GM12878 (cell line): ENCODE data around the gene RND1. TPM values are rescaled to one million over a fixed set of nuclear protein-coding genes. Genes with fewer than 3 reads are reported as not detected.

Source experiments
- ATAC-seq: fragments of 200-7000 bp; cut with Tn5 transposase; 3 replicates; pipeline ENCODE4 v1.9.1; 2020; ENCODE audit warnings: mild to moderate bottlenecking, moderate library complexity
- BruUV-seq: library from RNA; stranded (reverse); fragments of 400-500 nt; replicated peaks from 2 replicates; lab custom pipeline; 2021; lab: Mats Ljungman, UMichigan
- CTCF ChIA-PET: fragments of 300-600 bp; sonication (Branson Sonifier 250); formaldehyde crosslinking; extraction: SDS; loops from one replicate; lab custom pipeline; 2021; ENCODE audit warnings: inconsistent platforms; lab: Yijun Ruan, JAX
- POLR2A ChIA-PET: fragments of 350-600 bp; formaldehyde crosslinking; extraction: SDS; loops from one replicate; lab custom pipeline; 2021; ENCODE audit warnings: inconsistent platforms; lab: Charles Lee
- RAD21 ChIA-PET: fragments of 300-600 bp; sonication (Branson Sonifier 250); formaldehyde crosslinking; loops from one replicate; lab custom pipeline; 2023; ENCODE audit warnings: antibody characterized with exemption; ENCODE audit not compliant: unreplicated experiment; lab: Charles Lee
- SMC1A ChIA-PET: fragments of 300-600 bp; sonication (Branson Sonifier 250); formaldehyde crosslinking; loops from one replicate; lab custom pipeline; 2023; ENCODE audit not compliant: unreplicated experiment, uncharacterized antibody; lab: Charles Lee
- DNase-seq: peaks from one replicate; pipeline ENCODE4 v3.0.0-alpha.2; 2011; ENCODE audit warnings: low read depth, low spot score
- FAIRE-seq: peaks from 3 replicates; lab custom pipeline; 2011; peaks lifted over from hg19 to GRCh38; lab: Jason Lieb, UNC
- H2AFZ ChIP-seq: 2 replicates; pipeline ENCODE4 v1.6.0; 2011; ENCODE audit warnings: low read depth, low read length, control low read depth; ENCODE audit not compliant: control insufficient read depth
- H3K27ac ChIP-seq: 2 replicates; pipeline ENCODE4 v1.5.1; 2011; ENCODE audit warnings: control low read depth; ENCODE audit not compliant: control insufficient read depth, insufficient read depth
- H3K27me3 ChIP-seq, 2 experiments: replicated peaks in 1 of 2; 2 replicates each; pipeline versions ENCODE4 v1.6.0 to v1.6.1; 2011; ENCODE audit warnings: low read length in 1 of 2; ENCODE audit not compliant: control insufficient read depth in 2 of 2, insufficient read depth in 2 of 2
- H3K36me3 ChIP-seq, 2 experiments: 2 replicates each; pipeline ENCODE4 v1.5.1; 2011; ENCODE audit warnings: low read length in 1 of 2; ENCODE audit not compliant: control insufficient read depth in 2 of 2, insufficient read depth in 2 of 2
- H3K4me1 ChIP-seq: 2 replicates; pipeline ENCODE4 v1.6.1; 2011; ENCODE audit warnings: mild to moderate bottlenecking, low read length, moderate library complexity, mixed read lengths; ENCODE audit not compliant: control insufficient read depth, insufficient read depth
- H3K4me2 ChIP-seq: 2 replicates; pipeline ENCODE4 v1.6.0; 2011; ENCODE audit warnings: control low read depth; ENCODE audit not compliant: control insufficient read depth, insufficient read depth
- H3K4me3 ChIP-seq: fragments of 200-600 bp; sonication (generic); 2 replicates; pipeline ENCODE4 v1.5.1; 2016
- H3K79me2 ChIP-seq: 2 replicates; pipeline ENCODE4 v1.6.0; 2011; ENCODE audit warnings: low read length; ENCODE audit not compliant: control insufficient read depth, insufficient read depth
- H3K9ac ChIP-seq: 2 replicates; pipeline ENCODE4 v1.8.0; 2011; ENCODE audit warnings: low read length, control low read depth, mixed read lengths; ENCODE audit not compliant: control insufficient read depth, insufficient read depth
- H3K9me3 ChIP-seq: replicated peaks from 3 replicates; pipeline ENCODE4 v1.5.1; 2011; ENCODE audit warnings: mild to moderate bottlenecking, low read length; ENCODE audit not compliant: control insufficient read depth, insufficient read depth
- H4K20me1 ChIP-seq: 2 replicates; pipeline ENCODE4 v1.6.0; 2011; ENCODE audit not compliant: control insufficient read depth, insufficient read depth
- EP300 ChIP-seq, 2 experiments: fragments of 150-350 bp in 1 of 2; IDR thresholded peaks; 2 replicates each; pipeline ENCODE4 v1.6.1; 2011 to 2012; ENCODE audit warnings: low read depth in 2 of 2, low read length in 2 of 2, borderline replicate concordance in 1 of 2, improper control_type of control experiment in 1 of 2, inconsistent platforms in 1 of 2; ENCODE audit not compliant: control insufficient read depth in 1 of 2
- MTA3 ChIP-seq: IDR thresholded peaks from 2 replicates; pipeline ENCODE4 v1.6.1; 2012; ENCODE audit warnings: low read length, inconsistent platforms, borderline replicate concordance
- NRF1 ChIP-seq: conservative IDR thresholded peaks from 2 replicates; pipeline ENCODE4 v1.6.1; 2011; ENCODE audit warnings: mild to moderate bottlenecking, low read depth, low read length, improper control_type of control experiment
- POU2F2 ChIP-seq: IDR thresholded peaks from 3 replicates; pipeline ENCODE4 v1.6.1; 2011; ENCODE audit warnings: low read depth, mild to moderate bottlenecking, low read length, borderline replicate concordance
- RELA ChIP-seq: fragments of 450-650 bp; IDR thresholded peaks from 2 replicates; pipeline ENCODE4 v1.8.0; 2014; ENCODE audit warnings: borderline replicate concordance; ENCODE audit not compliant: partially characterized antibody
- SREBF1 ChIP-seq: IDR thresholded peaks from 2 replicates; pipeline ENCODE4 v1.6.1; 2012; ENCODE audit warnings: mild to moderate bottlenecking, low read length
- TAF1 ChIP-seq: IDR thresholded peaks from 2 replicates; pipeline ENCODE4 v1.6.1; 2011; ENCODE audit warnings: mild to moderate bottlenecking, low read depth, low read length, borderline replicate concordance
- ZNF384 ChIP-seq: IDR thresholded peaks from 2 replicates; pipeline ENCODE4 v1.6.1; 2012; ENCODE audit warnings: low read depth, mild to moderate bottlenecking, low read length, improper control_type of control experiment, borderline replicate concordance
- WGBS: methylation state at CpG from one replicate; pipeline ENCODE4 v1.1.6; 2016; ENCODE audit warnings: low lambda C conversion rate; ENCODE audit not compliant: insufficient replicate concordance, insufficient coverage; ENCODE audit errors: missing lambda C conversion rate; 5-methylcytosine and 5-hydroxymethylcytosine counted together
- in situ Hi-C: fragments of 300-500 bp; cut with MboI; formaldehyde crosslinking; loops from 9 replicates; pipeline ENCODE4 v1.14.3; 2018; ENCODE audit warnings: mixed read lengths
- intact Hi-C: fragments of 100-400 bp; cut with micrococcal nuclease; formaldehyde crosslinking; loops from one replicate; pipeline ENCODE4 v1.14.2; 2022; ENCODE audit not compliant: unreplicated experiment
- polyA plus RNA-seq, 11 experiments: library from polyadenylated mRNA; depleted of rRNA in 4 of 11; unstranded in 6 of 11; stranded (reverse) in 5 of 11; fragments of >200 nt; fragmentation: Nextera tagmentation in 4 of 11; fragmentation: Illumina TruSeq in 1 of 11; extraction: Ambion mirVana in 4 of 11; extraction: Trizol in 1 of 11; gene quantifications; 1 replicate in 1 of 11; 2 replicates in 10 of 11; pipeline versions ENCODE4 v1.2.1 to v1.2.3, GENCODE V29; 2011 to 2016; ENCODE audit warnings: inconsistent platforms in 2 of 11, missing spikeins in 2 of 11, low read depth in 1 of 11
- total RNA-seq, 4 experiments: library from RNA; depleted of rRNA in 3 of 4; stranded (reverse); fragments of >200 nt in 3 of 4; fragmentation: Illumina TruSeq in 1 of 4; extraction: Trizol in 1 of 4; gene quantifications; 2 replicates each; pipeline versions ENCODE4 v1.2.1 to v1.2.3, GENCODE V29; 2013 to 2021
- TF ChIP-seq, protein P1 (sequence below): IDR thresholded peaks from 2 replicates; pipeline ENCODE4 v1.6.1; 2011; ENCODE audit warnings: low read depth, mild to moderate bottlenecking, low read length, moderate library complexity, borderline replicate concordance; ENCODE audit errors: extremely low read depth
- TF ChIP-seq, protein P2 (sequence below): fragments of 450-650 bp; formaldehyde crosslinking; IDR thresholded peaks from 2 replicates; pipeline ENCODE4 v1.4.0; 2022; ENCODE audit warnings: mild to moderate bottlenecking, moderate library complexity
- TF ChIP-seq, protein P3 (sequence below), 3 experiments: IDR thresholded peaks in 2 of 3; conservative IDR thresholded peaks in 1 of 3; 2 replicates each; pipeline ENCODE4 v1.5.1; 2011; ENCODE audit warnings: low read depth in 3 of 3, low read length in 3 of 3, mild to moderate bottlenecking in 3 of 3, control low read depth in 2 of 3, moderate library complexity in 2 of 3, inconsistent platforms in 1 of 3, mixed read lengths in 1 of 3; ENCODE audit not compliant: control insufficient read depth in 2 of 3, insufficient read depth in 1 of 3; ENCODE audit errors: extremely low read depth in 1 of 3
- TF ChIP-seq, protein P4 (sequence below): fragments of 450-650 bp; IDR thresholded peaks from 2 replicates; pipeline ENCODE4 v1.6.1; 2016; ENCODE audit warnings: mild to moderate bottlenecking
- TF ChIP-seq, protein P5 (sequence below): fragments of 450-650 bp; IDR thresholded peaks from 2 replicates; pipeline ENCODE4 v1.6.1; 2018; ENCODE audit warnings: borderline replicate concordance, mild to moderate bottlenecking; ENCODE audit not compliant: partially characterized antibody

Gene RND1
- total and polyA plus RNA-seq, 10 of the 15 experiments (the other 5 are each of a cell fraction or from before 2014, with no cell fraction given): 0.24 to 5.1 (median 1.5) TPM

DNA sequence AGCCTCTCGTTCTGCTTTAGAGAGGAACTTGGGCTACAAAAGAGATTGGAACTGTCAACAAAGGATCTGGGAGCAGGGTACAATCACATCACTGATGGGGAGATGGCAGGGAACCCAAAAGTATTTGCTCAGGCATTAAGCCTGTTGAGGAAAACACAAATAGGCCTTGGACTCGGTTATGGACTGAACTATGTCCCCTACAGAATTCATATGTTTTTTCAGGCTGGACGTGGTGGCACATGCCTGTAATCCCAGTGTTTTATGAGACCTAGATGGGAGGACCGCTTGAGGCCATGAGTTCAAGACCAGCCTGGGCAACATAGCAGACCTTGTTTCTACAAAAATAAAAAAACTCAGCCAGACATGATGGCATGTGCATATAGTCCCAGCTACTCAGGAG lies 27.6 kb downstream of the RND1 start:
- Histone ChIP-seq H3K9ac (no peak overlapping the region), H3K36me3 (peaks cover 26 to 39% of the 10 kb centered on the region in 2 experiments), H3K4me3 (no peak overlapping the region), H3K27me3 (no peaks in the 10 kb centered on the region), H4K20me1 (no peaks in the 10 kb centered on the region), H3K79me2 (no peaks in the 10 kb centered on the region), H2AFZ (no peak overlapping the region), H3K4me2 (no peak overlapping the region), H3K27ac (no peak overlapping the region), H3K4me1 (no peaks in the 10 kb centered on the region), H3K9me3 (no peaks in the 10 kb centered on the region)
- BruUV-seq: no TSS peak
- POLR2A ChIA-PET: interaction anchor here (0.9 kb wide), 1 partner anchor 94 kb away, joined by 4 read pairs; no protein-coding TSS in a partner anchor
- in situ Hi-C loops (no loop called here), intact Hi-C loops (no loop called here)
- 98% methylated on average over 4 of the region's 4 CpGs for WGBS
- CTCF ChIA-PET: interaction anchor here (0.9 kb wide), 1 partner anchor 15 kb away, joined by 3 read pairs; no protein-coding TSS in a partner anchor
- no peak for ATAC-seq
- RAD21 ChIA-PET: no interaction called here
- DNase-seq: no peak
- FAIRE-seq: no peak
- SMC1A ChIA-PET: no interaction called here
- TF ChIP-seq, protein P1, sequence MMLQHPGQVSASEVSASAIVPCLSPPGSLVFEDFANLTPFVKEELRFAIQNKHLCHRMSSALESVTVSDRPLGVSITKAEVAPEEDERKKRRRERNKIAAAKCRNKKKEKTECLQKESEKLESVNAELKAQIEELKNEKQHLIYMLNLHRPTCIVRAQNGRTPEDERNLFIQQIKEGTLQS: no peak
- TF ChIP-seq, protein P2, sequence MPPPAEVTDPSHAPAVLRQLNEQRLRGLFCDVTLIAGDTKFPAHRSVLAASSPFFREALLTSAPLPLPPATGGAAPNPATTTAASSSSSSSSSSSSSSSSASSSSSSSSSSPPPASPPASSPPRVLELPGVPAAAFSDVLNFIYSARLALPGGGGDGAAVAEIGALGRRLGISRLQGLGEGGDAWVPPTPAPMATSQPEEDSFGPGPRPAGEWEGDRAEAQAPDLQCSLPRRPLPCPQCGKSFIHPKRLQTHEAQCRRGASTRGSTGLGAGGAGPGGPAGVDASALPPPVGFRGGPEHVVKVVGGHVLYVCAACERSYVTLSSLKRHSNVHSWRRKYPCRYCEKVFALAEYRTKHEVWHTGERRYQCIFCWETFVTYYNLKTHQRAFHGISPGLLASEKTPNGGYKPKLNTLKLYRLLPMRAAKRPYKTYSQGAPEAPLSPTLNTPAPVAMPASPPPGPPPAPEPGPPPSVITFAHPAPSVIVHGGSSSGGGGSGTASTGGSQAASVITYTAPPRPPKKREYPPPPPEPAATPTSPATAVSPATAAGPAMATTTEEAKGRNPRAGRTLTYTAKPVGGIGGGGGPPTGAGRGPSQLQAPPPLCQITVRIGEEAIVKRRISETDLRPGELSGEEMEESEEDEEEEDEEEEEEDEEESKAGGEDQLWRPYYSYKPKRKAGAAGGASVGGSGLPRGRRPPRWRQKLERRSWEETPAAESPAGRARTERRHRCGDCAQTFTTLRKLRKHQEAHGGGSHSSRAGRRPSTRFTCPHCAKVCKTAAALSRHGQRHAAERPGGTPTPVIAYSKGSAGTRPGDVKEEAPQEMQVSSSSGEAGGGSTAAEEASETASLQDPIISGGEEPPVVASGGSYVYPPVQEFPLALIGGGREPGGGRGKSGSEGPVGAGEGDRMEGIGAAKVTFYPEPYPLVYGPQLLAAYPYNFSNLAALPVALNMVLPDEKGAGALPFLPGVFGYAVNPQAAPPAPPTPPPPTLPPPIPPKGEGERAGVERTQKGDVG (CRISPR knock-in tag): no peak
- TF ChIP-seq SREBF1 (no peak), ZNF384 (no peak), EP300 (IDR thresholded peaks at IDR 0.05; ENCODE audit: borderline replicate concordance in 1 of 2, control insufficient read depth in 1 of 2, low read depth in 2 of 2, low read length in 2 of 2) (no peak), TAF1 (no peak), NRF1 (no peak), MTA3 (no peak), RELA (no peak), POU2F2 (no peak)
- TF ChIP-seq, protein P3, sequence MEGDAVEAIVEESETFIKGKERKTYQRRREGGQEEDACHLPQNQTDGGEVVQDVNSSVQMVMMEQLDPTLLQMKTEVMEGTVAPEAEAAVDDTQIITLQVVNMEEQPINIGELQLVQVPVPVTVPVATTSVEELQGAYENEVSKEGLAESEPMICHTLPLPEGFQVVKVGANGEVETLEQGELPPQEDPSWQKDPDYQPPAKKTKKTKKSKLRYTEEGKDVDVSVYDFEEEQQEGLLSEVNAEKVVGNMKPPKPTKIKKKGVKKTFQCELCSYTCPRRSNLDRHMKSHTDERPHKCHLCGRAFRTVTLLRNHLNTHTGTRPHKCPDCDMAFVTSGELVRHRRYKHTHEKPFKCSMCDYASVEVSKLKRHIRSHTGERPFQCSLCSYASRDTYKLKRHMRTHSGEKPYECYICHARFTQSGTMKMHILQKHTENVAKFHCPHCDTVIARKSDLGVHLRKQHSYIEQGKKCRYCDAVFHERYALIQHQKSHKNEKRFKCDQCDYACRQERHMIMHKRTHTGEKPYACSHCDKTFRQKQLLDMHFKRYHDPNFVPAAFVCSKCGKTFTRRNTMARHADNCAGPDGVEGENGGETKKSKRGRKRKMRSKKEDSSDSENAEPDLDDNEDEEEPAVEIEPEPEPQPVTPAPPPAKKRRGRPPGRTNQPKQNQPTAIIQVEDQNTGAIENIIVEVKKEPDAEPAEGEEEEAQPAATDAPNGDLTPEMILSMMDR (IDR thresholded peaks at IDR 0.05 in 2 of 3, conservative IDR thresholded peaks at IDR 0.05 in 1 of 3; ENCODE audit: control insufficient read depth in 2 of 3, extremely low read depth in 1 of 3, insufficient read depth in 1 of 3, low read depth in 3 of 3, low read length in 3 of 3): no peak
- TF ChIP-seq, protein P4, sequence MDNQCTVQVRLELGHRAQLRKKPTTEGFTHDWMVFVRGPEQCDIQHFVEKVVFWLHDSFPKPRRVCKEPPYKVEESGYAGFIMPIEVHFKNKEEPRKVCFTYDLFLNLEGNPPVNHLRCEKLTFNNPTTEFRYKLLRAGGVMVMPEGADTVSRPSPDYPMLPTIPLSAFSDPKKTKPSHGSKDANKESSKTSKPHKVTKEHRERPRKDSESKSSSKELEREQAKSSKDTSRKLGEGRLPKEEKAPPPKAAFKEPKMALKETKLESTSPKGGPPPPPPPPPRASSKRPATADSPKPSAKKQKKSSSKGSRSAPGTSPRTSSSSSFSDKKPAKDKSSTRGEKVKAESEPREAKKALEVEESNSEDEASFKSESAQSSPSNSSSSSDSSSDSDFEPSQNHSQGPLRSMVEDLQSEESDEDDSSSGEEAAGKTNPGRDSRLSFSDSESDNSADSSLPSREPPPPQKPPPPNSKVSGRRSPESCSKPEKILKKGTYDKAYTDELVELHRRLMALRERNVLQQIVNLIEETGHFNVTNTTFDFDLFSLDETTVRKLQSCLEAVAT: no peak
- TF ChIP-seq, protein P5, sequence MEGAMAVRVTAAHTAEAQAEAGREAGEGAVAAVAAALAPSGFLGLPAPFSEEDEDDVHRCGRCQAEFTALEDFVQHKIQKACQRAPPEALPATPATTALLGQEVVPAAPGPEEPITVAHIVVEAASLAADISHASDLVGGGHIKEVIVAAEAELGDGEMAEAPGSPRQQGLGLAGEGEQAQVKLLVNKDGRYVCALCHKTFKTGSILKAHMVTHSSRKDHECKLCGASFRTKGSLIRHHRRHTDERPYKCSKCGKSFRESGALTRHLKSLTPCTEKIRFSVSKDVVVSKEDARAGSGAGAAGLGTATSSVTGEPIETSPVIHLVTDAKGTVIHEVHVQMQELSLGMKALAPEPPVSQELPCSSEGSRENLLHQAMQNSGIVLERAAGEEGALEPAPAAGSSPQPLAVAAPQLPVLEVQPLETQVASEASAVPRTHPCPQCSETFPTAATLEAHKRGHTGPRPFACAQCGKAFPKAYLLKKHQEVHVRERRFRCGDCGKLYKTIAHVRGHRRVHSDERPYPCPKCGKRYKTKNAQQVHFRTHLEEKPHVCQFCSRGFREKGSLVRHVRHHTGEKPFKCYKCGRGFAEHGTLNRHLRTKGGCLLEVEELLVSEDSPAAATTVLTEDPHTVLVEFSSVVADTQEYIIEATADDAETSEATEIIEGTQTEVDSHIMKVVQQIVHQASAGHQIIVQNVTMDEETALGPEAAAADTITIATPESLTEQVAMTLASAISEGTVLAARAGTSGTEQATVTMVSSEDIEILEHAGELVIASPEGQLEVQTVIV: no peak
